ENCODE measurements around the gene ALG8. TPM values are rescaled to one million over a fixed set of nuclear protein-coding genes. Genes with fewer than 3 reads are reported as not detected.
A peak's percentile ranks its signal among the peaks of the same experiment; 100 is the strongest.

Gene ALG8
- total RNA-seq (2021; fragmentation: NEBNext Ultra II Directional; extraction: Animal tissue kit (Norgen Biotek cat#: 25700)) (56.9 and 66.7 TPM in 2 replicates), polyA plus RNA-seq (2011; rRNA removed) (45.5 and 84.3 TPM in 2 replicates), polyA minus RNA-seq (2011; rRNA and poly(A)+ RNA removed) (70.8 and 86.4 TPM in 2 replicates)
- 66.3 TPM for polyA plus RNA-seq (2011; cell fraction: cytosol; rRNA removed)
- polyA plus RNA-seq (2011; cell fraction: nucleus; rRNA removed): 47.6 TPM
- 47.0 to 77.3 TPM (median 58.6 TPM) in 4 replicates for polyA plus RNA-seq (2012, experiment 1 of 2)
- 23.8 TPM for polyA plus RNA-seq (2012, experiment 2 of 2)
- polyA plus RNA-seq (2013, experiment 1 of 2): 171 TPM
- 186 TPM for polyA plus RNA-seq (2013, experiment 2 of 2)
- polyA minus RNA-seq (2011; cell fraction: cytosol; rRNA and poly(A)+ RNA removed): 52.0 TPM
- polyA minus RNA-seq (2011; cell fraction: nucleus; rRNA and poly(A)+ RNA removed): 46.6 TPM
- long read RNA-seq, experiment 1, transcript ALG8-201 (13 exons, 1,675 nt): major isoform, 33 of 66 reads
- long read RNA-seq, experiment 1, partial matches to known transcripts: 10 of 66 reads
- long read RNA-seq, experiment 1, other reads (novel, unspliced or antisense): 22 of 66 reads
- long read RNA-seq, experiment 2, transcript ALG8-201 (13 exons, 1,675 nt): major isoform, 84 of 119 reads
- long read RNA-seq, experiment 2, partial matches to known transcripts: 4 of 119 reads
- long read RNA-seq, experiment 2, other reads (novel, unspliced or antisense): 29 of 119 reads

GRCh38 chr11:78139422-78140391 lies at the start of gene ALG8:
ALG8 (minus strand) TSS chr11:78139626; CDS start chr11:78139588, 38 bp downstream.
- H3K27me3 ChIP-seq (replicated peaks in 1 of 4; ENCODE audit: control insufficient read depth in 3 of 4, extremely low read depth in 1 of 4, insufficient read depth in 3 of 4, low read length in 3 of 4): no peaks in the 10 kb centered on the region
- peak within 1 kb of the TSS; percentile 14 for H2BK120ac ChIP-seq (replicated peaks; ENCODE audit: low read depth, low read length)
- H3K4me3 ChIP-seq (ENCODE audit: extremely low read depth in 1 of 4, insufficient read depth in 2 of 4, low read depth in 3 of 4, low read length in 4 of 4): peak within 1 kb of the TSS; percentile 75 to 91 (median 84)
- no peak within 1 kb of the TSS for H2BK20ac ChIP-seq (ENCODE audit: low read length)
- CTCF ChIA-PET (ENCODE audit: partially characterized antibody): interaction anchor here (0.6 kb wide), 1 partner anchor 659 kb away, joined by 6 read pairs; no protein-coding TSS in a partner anchor
- H4K5ac ChIP-seq (ENCODE audit: insufficient read length, low read depth, low read length): peak within 1 kb of the TSS; percentile 65
- POLR2A ChIA-PET (ENCODE audit: partially characterized antibody): interaction anchor here (0.6 to 4.5 kb wide), 25 partner anchors 8 to 444 kb away, joined by 3 to 32 read pairs (median 4); partner anchors contain the start of genes INTS4, KCTD21, NARS2 and NDUFC2
- H2BK15ac ChIP-seq (ENCODE audit: low read length): peak within 1 kb of the TSS; percentile 90
- H4K91ac ChIP-seq (replicated peaks; ENCODE audit: insufficient read length, low read length): peak within 1 kb of the TSS; percentile 78
- 0 out of 2 replicates have a peak within 1 kb of the TSS, but pooled peaks have one; percentile 30 for H2AK5ac ChIP-seq (ENCODE audit: low read depth, low read length)
- no peak within 1 kb of the TSS for H3K23ac ChIP-seq (ENCODE audit: insufficient read length)
- peaks cover 13% of the 10 kb centered on the region for H3K23me2 ChIP-seq (ENCODE audit: low read depth, low read length)
- no peaks in the 10 kb centered on the region for H3K9me3 ChIP-seq (ENCODE audit: insufficient read depth in 2 of 2, low read depth in 1 of 2, low read length in 1 of 2)
- peak within 1 kb of the TSS; percentile 84 for H2AFZ ChIP-seq (ENCODE audit: low read length)
- H4K20me1 ChIP-seq (replicated peaks in 1 of 2; ENCODE audit: control insufficient read depth in 1 of 2, insufficient read depth in 2 of 2, low read length in 2 of 2): no peaks in the 10 kb centered on the region
- H3K79me2 ChIP-seq (ENCODE audit: control insufficient read depth in 1 of 2, insufficient read depth in 2 of 2, low read length in 2 of 2): peaks cover 0 to 25% of the 10 kb centered on the region in 2 experiments; a peak in 3 of 4 replicates
- peak; percentile 87 to 95 for DNase-seq (ENCODE audit: low read depth in 1 of 2, low spot score in 2 of 2)
- peaks cover 2 to 8% (median 5%) of the 10 kb centered on the region in 4 experiments; a peak in 5 of 8 replicates for H3K36me3 ChIP-seq (ENCODE audit: control insufficient read depth in 2 of 4, insufficient read depth in 4 of 4, low read length in 3 of 4)
- 0 out of 2 replicates have a peak, but pooled peaks cover 3% of the 10 kb centered on the region for H3K79me1 ChIP-seq (ENCODE audit: low read depth, low read length)
- H3K9ac ChIP-seq (replicated peaks in 1 of 4; ENCODE audit: extremely low read depth in 1 of 4, low read depth in 3 of 4, low read length in 3 of 4): peak within 1 kb of the TSS; percentile 84 to 94 (median 92)
- peak within 1 kb of the TSS; percentile 76 to 82 for H3K4me2 ChIP-seq (ENCODE audit: insufficient read depth in 1 of 2, low read depth in 2 of 2, low read length in 2 of 2)
- peak within 1 kb of the TSS; percentile 98 for H4K8ac ChIP-seq (ENCODE audit: extremely low read depth, insufficient read depth, low read length)
- no peaks in the 10 kb centered on the region; a peak in 1 of 7 replicates for H3K4me1 ChIP-seq (replicated peaks in 1 of 4; ENCODE audit: control insufficient read depth in 3 of 4, insufficient read depth in 4 of 4, low read length in 3 of 4)
- peak within 1 kb of the TSS; percentile 89 for H2BK5ac ChIP-seq (ENCODE audit: low read depth, low read length)
- peak within 1 kb of the TSS; percentile 89 for H3K18ac ChIP-seq (ENCODE audit: extremely low read depth, low read length)
- no peak for FAIRE-seq
- WGBS, 2 experiments (ENCODE audit: extremely low coverage in 1 of 2, insufficient coverage in 1 of 2, insufficient read length in 1 of 2, insufficient replicate concordance in 2 of 2, low coverage in 1 of 2, low lambda C conversion rate in 2 of 2, missing lambda C conversion rate in 1 of 2): 6% methylated on average over 52 of the region's 52 CpGs; no CpG with 5 or more reads in 1 of the 2 experiments
- H3K27ac ChIP-seq (ENCODE audit: low read depth, low read length): peak within 1 kb of the TSS; percentile 87
- H2BK12ac ChIP-seq (ENCODE audit: low read depth, low read length): no peak within 1 kb of the TSS; the same call in 1 of the 2 replicates
- peak within 1 kb of the TSS; percentile 38 for H3K56ac ChIP-seq (replicated peaks; ENCODE audit: insufficient read length, low read depth, low read length)
- peak within 1 kb of the TSS; percentile 62 for H3K4ac ChIP-seq (replicated peaks; ENCODE audit: insufficient read length, low read depth, low read length)
- H3K14ac ChIP-seq (ENCODE audit: insufficient read length): no peak within 1 kb of the TSS
- TF ChIP-seq, protein P1, sequence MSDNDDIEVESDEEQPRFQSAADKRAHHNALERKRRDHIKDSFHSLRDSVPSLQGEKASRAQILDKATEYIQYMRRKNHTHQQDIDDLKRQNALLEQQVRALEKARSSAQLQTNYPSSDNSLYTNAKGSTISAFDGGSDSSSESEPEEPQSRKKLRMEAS (IDR thresholded peaks at IDR 0.05): peak; percentile 99
- no peak for TF ChIP-seq JUN (IDR thresholded peaks at IDR 0.05; ENCODE audit: low read depth, low read length)
- TF ChIP-seq RBBP5 (IDR thresholded peaks at IDR 0.05; ENCODE audit: borderline replicate concordance, low read depth, low read length): peak; percentile 75; the same call in 1 of the 2 replicates
- peak; percentile 88 for TF ChIP-seq KDM4A (IDR thresholded peaks at IDR 0.05; ENCODE audit: low read depth, low read length, severe bottlenecking)
- TF ChIP-seq CEBPB (IDR thresholded peaks at IDR 0.05; ENCODE audit: low read depth, low read length): peak; percentile 81; the same call in 1 of the 2 replicates
- TF ChIP-seq SP1 (IDR thresholded peaks at IDR 0.05; ENCODE audit: low read depth, low read length): peak; percentile 39; the same call in 1 of the 2 replicates
- peak; percentile 48 for TF ChIP-seq CREB1 (IDR thresholded peaks at IDR 0.05)
